Natural killer cell (primary cell): Measurements from ENCODE around the gene SMNDC1. TPM values are rescaled to one million over a fixed set of nuclear protein-coding genes. Genes with fewer than 3 reads are reported as not detected.
A peak's percentile ranks its signal among the peaks of the same experiment; 100 is the strongest.

Experiments
- ATAC-seq, 3 donors: fragments of 150-1000 bp in 2 of 3; fragments of 200-7000 bp in 1 of 3; cut with Tn5 transposase; 1 replicate in 1 of 3; 2 replicates in 2 of 3; pipeline ENCODE4 v1.10.0; 2021; ENCODE audit warnings: mild to moderate bottlenecking in 2 of 3, moderate library complexity in 2 of 3
- DNase-seq, 2 donors: peaks; one replicate each; pipeline versions ENCODE4 v3.0.0 to v3.0.0-alpha.2; 2013 to 2021; ENCODE audit warnings: mixed read lengths in 1 of 2
- H3K27ac ChIP-seq: one replicate; pipeline ENCODE4 v1.5.1; 2013; ENCODE audit warnings: mild to moderate bottlenecking, low read length
- H3K27me3 ChIP-seq: one replicate; pipeline ENCODE4 v1.6.1; 2013; ENCODE audit warnings: low read length; ENCODE audit not compliant: control insufficient read depth, insufficient read depth
- H3K36me3 ChIP-seq: one replicate; pipeline ENCODE4 v1.6.1; 2013; ENCODE audit warnings: low read length; ENCODE audit not compliant: control insufficient read depth, insufficient read depth
- H3K4me1 ChIP-seq: one replicate; pipeline ENCODE4 v1.6.1; 2013; ENCODE audit warnings: low read length; ENCODE audit not compliant: control insufficient read depth, insufficient read depth
- H3K4me3 ChIP-seq: one replicate; pipeline ENCODE4 v1.5.1; 2013; ENCODE audit warnings: low read length
- H3K9me3 ChIP-seq: one replicate; pipeline ENCODE4 v1.6.1; 2013; ENCODE audit warnings: low read length; ENCODE audit not compliant: control insufficient read depth, insufficient read depth
- H3K27ac Mint-ChIP-seq, 2 donors: one replicate each; pipeline ENCODE4 v1.8.0; 2022; ENCODE audit warnings: mild to moderate bottlenecking in 2 of 2, mixed read lengths in 2 of 2, moderate library complexity in 1 of 2
- H3K27me3 Mint-ChIP-seq, 2 donors: one replicate each; pipeline ENCODE4 v1.8.0; 2022; ENCODE audit warnings: low read depth in 2 of 2, mixed read lengths in 2 of 2
- H3K36me3 Mint-ChIP-seq: one replicate; pipeline ENCODE4 v1.8.0; 2022; ENCODE audit warnings: mixed read lengths
- H3K4me1 Mint-ChIP-seq, 2 donors: one replicate each; pipeline ENCODE4 v1.8.0; 2022; ENCODE audit warnings: mixed read lengths in 2 of 2
- H3K4me3 Mint-ChIP-seq: one replicate; pipeline ENCODE4 v1.8.0; 2022; ENCODE audit warnings: mild to moderate bottlenecking, moderate library complexity, mixed read lengths
- H3K9me3 Mint-ChIP-seq, 2 donors: one replicate each; pipeline ENCODE4 v1.8.0; 2022; ENCODE audit warnings: mixed read lengths in 2 of 2
- WGBS: methylation state at CpG from one replicate; pipeline ENCODE4 v1.1.7; 2013; ENCODE audit warnings: missing lambda C conversion rate; ENCODE audit not compliant: insufficient coverage; 5-methylcytosine and 5-hydroxymethylcytosine counted together
- intact Hi-C: fragments of 100-400 bp; cut with micrococcal nuclease; formaldehyde crosslinking; loops from one replicate; pipeline ENCODE4 v1.14.2; 2022
- total RNA-seq, 4 donors: library from RNA; stranded (reverse); fragments of 120-200 nt in 1 of 4; gene quantifications; one replicate each; pipeline versions ENCODE4 v1.2.3 to v1.2.4, GENCODE V29; 2013 to 2022
- TF ChIP-seq, protein P1 (sequence below): fragments of 200-600 bp; IDR thresholded peaks from one replicate; pipeline ENCODE4 v1.8.0; 2022; ENCODE audit warnings: antibody characterized with exemption

The SMNDC1 gene
- total RNA-seq, 3 donors from 2014 or later (not counting 1 experiment from before 2014, with no cell fraction given), result 53.3 to 56.3 (median 55.3) TPM

DNA sequence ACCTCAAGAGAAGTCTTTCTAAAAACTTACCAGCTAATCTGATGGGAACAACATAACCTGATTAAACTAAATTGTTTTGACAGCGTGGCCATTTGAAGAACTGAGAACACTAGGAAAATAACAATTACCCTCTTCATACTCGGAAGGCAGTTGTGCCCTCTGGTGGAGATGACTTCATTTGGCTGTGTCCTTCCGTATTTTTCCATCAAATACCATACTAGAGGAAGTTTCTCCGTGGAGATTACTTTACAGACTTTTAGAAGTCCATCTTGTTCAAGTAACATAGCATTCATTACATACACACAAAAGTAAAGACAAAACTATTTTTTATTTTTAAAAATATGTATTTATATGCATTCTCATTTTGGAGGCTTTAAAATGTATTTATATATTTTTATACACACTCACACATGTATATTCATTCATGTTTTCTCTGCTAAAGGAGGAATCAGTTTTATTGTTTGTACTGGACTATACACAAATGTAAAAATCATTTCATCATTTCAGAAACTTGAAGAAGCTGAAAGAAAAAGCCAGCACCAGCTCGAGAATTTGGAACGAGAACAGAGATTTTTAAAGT lies 25.2 kb downstream of the SMNDC1 start:
- H3K36me3 ChIP-seq, result no peaks in the 10 kb centered on the region
- Mint-ChIP-seq H3K4me3 (no peak overlapping the region), H3K36me3 (peaks cover 8% of the 10 kb centered on the region), H3K27ac (no peak overlapping the region), H3K4me1 (peaks cover 7% of the 10 kb centered on the region in 2 donors), H3K27me3 (peaks cover 21 to 42% of the 10 kb centered on the region in 2 donors), H3K9me3 (no peaks in the 10 kb centered on the region)
- H3K4me3 ChIP-seq, result no peak overlapping the region
- peaks cover 12% of the 10 kb centered on the region for H3K27me3 ChIP-seq
- peaks cover 3% of the 10 kb centered on the region for H3K4me1 ChIP-seq
- TF ChIP-seq, protein P1, sequence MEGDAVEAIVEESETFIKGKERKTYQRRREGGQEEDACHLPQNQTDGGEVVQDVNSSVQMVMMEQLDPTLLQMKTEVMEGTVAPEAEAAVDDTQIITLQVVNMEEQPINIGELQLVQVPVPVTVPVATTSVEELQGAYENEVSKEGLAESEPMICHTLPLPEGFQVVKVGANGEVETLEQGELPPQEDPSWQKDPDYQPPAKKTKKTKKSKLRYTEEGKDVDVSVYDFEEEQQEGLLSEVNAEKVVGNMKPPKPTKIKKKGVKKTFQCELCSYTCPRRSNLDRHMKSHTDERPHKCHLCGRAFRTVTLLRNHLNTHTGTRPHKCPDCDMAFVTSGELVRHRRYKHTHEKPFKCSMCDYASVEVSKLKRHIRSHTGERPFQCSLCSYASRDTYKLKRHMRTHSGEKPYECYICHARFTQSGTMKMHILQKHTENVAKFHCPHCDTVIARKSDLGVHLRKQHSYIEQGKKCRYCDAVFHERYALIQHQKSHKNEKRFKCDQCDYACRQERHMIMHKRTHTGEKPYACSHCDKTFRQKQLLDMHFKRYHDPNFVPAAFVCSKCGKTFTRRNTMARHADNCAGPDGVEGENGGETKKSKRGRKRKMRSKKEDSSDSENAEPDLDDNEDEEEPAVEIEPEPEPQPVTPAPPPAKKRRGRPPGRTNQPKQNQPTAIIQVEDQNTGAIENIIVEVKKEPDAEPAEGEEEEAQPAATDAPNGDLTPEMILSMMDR, result peak; percentile 75
- peak; percentile 68 to 78 (median 72) for ATAC-seq
- intact Hi-C loops, result loop anchor here (1.0 to 10.0 kb wide), 4 partner anchors 72 to 395 kb away; partner anchors contain the start of gene MXI1
- H3K27ac ChIP-seq, result no peak overlapping the region
- DNase-seq, result peak in 1 of 2 donors; percentile 81
- WGBS, result 40% methylated on average over 5 of the region's 6 CpGs
- H3K9me3 ChIP-seq, result no peaks in the 10 kb centered on the region

- Mint-ChIP-seq H3K4me3 (no peak overlapping the region), H3K27ac (no peak overlapping the region), H3K4me1 (peaks cover 8 to 9% of the 10 kb centered on the region in 2 donors), H3K27me3 (peaks cover 21 to 46% of the 10 kb centered on the region in 2 donors), H3K9me3 (no peaks in the 10 kb centered on the region), H3K36me3 (peaks cover 8% of the 10 kb centered on the region)
- Histone ChIP-seq H3K4me1 (peaks cover 3% of the 10 kb centered on the region), H3K27me3 (peaks cover 12% of the 10 kb centered on the region), H3K27ac (no peak overlapping the region), H3K4me3 (no peak overlapping the region), H3K36me3 (no peaks in the 10 kb centered on the region), H3K9me3 (no peaks in the 10 kb centered on the region)
- ATAC-seq (no peak), DNase-seq (no peak)
- TF ChIP-seq, protein P1, result no peak
- 74% methylated on average over 6 of the region's 7 CpGs for WGBS
- intact Hi-C loops, result loop anchor here (1.0 to 10.0 kb wide), 4 partner anchors 71 to 394 kb away; partner anchors contain the start of gene MXI1
These were observed 25.9 kb downstream of the SMNDC1 start for GRCh38 chr10:110278562-110279406.

- Histone ChIP-seq H3K4me3 (no peak overlapping the region), H3K27ac (no peak overlapping the region), H3K9me3 (no peaks in the 10 kb centered on the region), H3K4me1 (peaks cover 3% of the 10 kb centered on the region), H3K27me3 (peaks cover 12% of the 10 kb centered on the region), H3K36me3 (no peaks in the 10 kb centered on the region)
- DNase-seq (no peak), ATAC-seq (no peak)
- Mint-ChIP-seq H3K27me3 (peaks cover 26 to 53% of the 10 kb centered on the region in 2 donors), H3K36me3 (peaks cover 8% of the 10 kb centered on the region), H3K27ac (no peak overlapping the region), H3K4me1 (peaks cover 16 to 17% of the 10 kb centered on the region in 2 donors), H3K4me3 (no peak overlapping the region), H3K9me3 (no peaks in the 10 kb centered on the region)
- 100% methylated on average over 2 of the region's 2 CpGs for WGBS
- intact Hi-C loops, result loop anchor here (5.0 to 10.0 kb wide), 2 partner anchors 70 to 303 kb away; partner anchors contain the start of gene MXI1
- TF ChIP-seq, protein P1, result no peak
These were observed 27.1 kb downstream of the SMNDC1 start for GRCh38 chr10:110277591-110277990.
